Measurements from ENCODE around the gene TRAK2. TPM values are rescaled to one million over a fixed set of nuclear protein-coding genes. Genes with fewer than 3 reads are reported as not detected.

Gene TRAK2
- total and polyA plus RNA-seq, 9 of the 15 experiments (the other 6 are each of a cell fraction or from before 2014, with no cell fraction given) = 3.4 to 10.4 (median 7.3) TPM

- no peak for TF ChIP-seq NKRF (IDR thresholded peaks at IDR 0.05; ENCODE audit: borderline replicate concordance)
- TF ChIP-seq HES1 (IDR thresholded peaks at IDR 0.05; ENCODE audit: low read depth) = 0 out of 2 replicates have a peak, but pooled peaks have one; percentile 32
- no peak for TF ChIP-seq ZBTB43 (CRISPR knock-in tag; IDR thresholded peaks at IDR 0.05)
- TF ChIP-seq ZNF23 (CRISPR knock-in tag; IDR thresholded peaks at IDR 0.05) = no peak
- TF ChIP-seq SFPQ (IDR thresholded peaks at IDR 0.05; ENCODE audit: low read depth, low read length) = no peak
- TF ChIP-seq ZNF766 (CRISPR knock-in tag; conservative IDR thresholded peaks at IDR 0.05) = 0 out of 2 replicates have a peak, but pooled peaks have one; percentile 33
- TF ChIP-seq RBM22 (IDR thresholded peaks at IDR 0.05; ENCODE audit: low read depth, low read length, poor library complexity, severe bottlenecking) = no peak
- no peak for TF ChIP-seq HMG20A (CRISPR knock-in tag; conservative IDR thresholded peaks at IDR 0.05)
- no peak for TF ChIP-seq ILF3 (IDR thresholded peaks at IDR 0.05; ENCODE audit: borderline replicate concordance)
- no peak for TF ChIP-seq HDGF (IDR thresholded peaks at IDR 0.05)
- no peak for TF ChIP-seq POLR2AphosphoS2 (IDR thresholded peaks at IDR 0.05; ENCODE audit: low read length)
- no peak for TF ChIP-seq SREBF1 (IDR thresholded peaks at IDR 0.05; ENCODE audit: borderline replicate concordance, low read depth, low read length)
- TF ChIP-seq ZFPM2 (CRISPR knock-in tag; IDR thresholded peaks at IDR 0.05) = no peak
- no peak for TF ChIP-seq ZNF24 (IDR thresholded peaks at IDR 0.05)
- peak; percentile 97 for TF ChIP-seq TAL1 (IDR thresholded peaks at IDR 0.05)
- TF ChIP-seq TEAD4 (IDR thresholded peaks at IDR 0.05; ENCODE audit: low read length) = peak; percentile 98
- TF ChIP-seq TEAD4 (CRISPR knock-in tag; IDR thresholded peaks at IDR 0.05; ENCODE audit: borderline replicate concordance) = no peak
- TF ChIP-seq ELK1 (CRISPR knock-in tag; IDR thresholded peaks at IDR 0.05) = no peak
Observed at GRCh38 chr2:201440182-201440581, 11.1 kb downstream of the TRAK2 start (continued).

Measured in K562 (cell line).